Sigmoid colon (tissue), 4 donors: ENCODE results near the gene SMIM36.
"Not testable (repeated sequence)": the region's sequence is repeated elsewhere in the genome, so short reads cannot be mapped to it uniquely, and the experiment has no call there.

Experiments used
- POLR2AphosphoS5 ChIP-seq, 4 donors: sonication (generic); formaldehyde crosslinking; IDR thresholded peaks; one replicate each; pipeline ENCODE4 v1.6.1; 2017; ENCODE audit warnings: antibody characterized with exemption in 4 of 4
- TF ChIP-seq, protein P1 (sequence below), 4 experiments: fragments of 450-650 bp in 3 of 4; fragments of 200-600 bp in 1 of 4; IDR thresholded peaks; one replicate each; pipeline ENCODE4 v1.5.1; 2016 to 2019; ENCODE audit warnings: antibody characterized with exemption in 4 of 4, mild to moderate bottlenecking in 3 of 4, moderate library complexity in 2 of 4

DNA sequence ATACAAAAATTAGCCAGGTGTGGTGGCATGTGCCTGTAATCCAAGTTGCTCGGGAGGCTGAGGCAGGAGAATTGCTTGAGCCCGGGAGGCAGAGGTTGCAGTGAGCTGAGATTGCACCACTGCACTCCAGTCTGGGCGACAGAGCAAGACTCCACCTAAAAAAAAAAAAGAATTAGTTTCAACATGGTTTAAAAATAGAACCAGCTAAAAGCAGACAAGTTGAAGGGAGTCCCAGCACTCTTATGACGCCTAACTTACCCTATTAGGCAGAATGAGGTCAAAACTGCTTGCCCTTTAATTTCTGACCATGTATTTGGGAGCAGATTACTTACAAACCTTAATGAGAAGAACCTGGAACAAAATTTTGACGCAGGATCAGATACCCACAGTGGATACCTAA, 107.1 kb downstream of the SMIM36 start:
- TF ChIP-seq, protein P1, sequence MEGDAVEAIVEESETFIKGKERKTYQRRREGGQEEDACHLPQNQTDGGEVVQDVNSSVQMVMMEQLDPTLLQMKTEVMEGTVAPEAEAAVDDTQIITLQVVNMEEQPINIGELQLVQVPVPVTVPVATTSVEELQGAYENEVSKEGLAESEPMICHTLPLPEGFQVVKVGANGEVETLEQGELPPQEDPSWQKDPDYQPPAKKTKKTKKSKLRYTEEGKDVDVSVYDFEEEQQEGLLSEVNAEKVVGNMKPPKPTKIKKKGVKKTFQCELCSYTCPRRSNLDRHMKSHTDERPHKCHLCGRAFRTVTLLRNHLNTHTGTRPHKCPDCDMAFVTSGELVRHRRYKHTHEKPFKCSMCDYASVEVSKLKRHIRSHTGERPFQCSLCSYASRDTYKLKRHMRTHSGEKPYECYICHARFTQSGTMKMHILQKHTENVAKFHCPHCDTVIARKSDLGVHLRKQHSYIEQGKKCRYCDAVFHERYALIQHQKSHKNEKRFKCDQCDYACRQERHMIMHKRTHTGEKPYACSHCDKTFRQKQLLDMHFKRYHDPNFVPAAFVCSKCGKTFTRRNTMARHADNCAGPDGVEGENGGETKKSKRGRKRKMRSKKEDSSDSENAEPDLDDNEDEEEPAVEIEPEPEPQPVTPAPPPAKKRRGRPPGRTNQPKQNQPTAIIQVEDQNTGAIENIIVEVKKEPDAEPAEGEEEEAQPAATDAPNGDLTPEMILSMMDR (IDR thresholded peaks at IDR 0.05) = not testable (repeated sequence)
- not testable (repeated sequence) for TF ChIP-seq POLR2AphosphoS5 (IDR thresholded peaks at IDR 0.05)
